HG03066 (cell line): ENCODE measurements around the gene ZNF536.
"Not testable (repeated sequence)": the region's sequence is repeated elsewhere in the genome, so short reads cannot be mapped to it uniquely, and the experiment has no call there.

Experiments
- ATAC-seq: cut with Tn5 transposase; IDR thresholded peaks from one replicate; pipeline ENCODE4 v1.9.1; 2021; ENCODE audit warnings: low read depth; ENCODE audit not compliant: unreplicated experiment

Gene ZNF536

DNA sequence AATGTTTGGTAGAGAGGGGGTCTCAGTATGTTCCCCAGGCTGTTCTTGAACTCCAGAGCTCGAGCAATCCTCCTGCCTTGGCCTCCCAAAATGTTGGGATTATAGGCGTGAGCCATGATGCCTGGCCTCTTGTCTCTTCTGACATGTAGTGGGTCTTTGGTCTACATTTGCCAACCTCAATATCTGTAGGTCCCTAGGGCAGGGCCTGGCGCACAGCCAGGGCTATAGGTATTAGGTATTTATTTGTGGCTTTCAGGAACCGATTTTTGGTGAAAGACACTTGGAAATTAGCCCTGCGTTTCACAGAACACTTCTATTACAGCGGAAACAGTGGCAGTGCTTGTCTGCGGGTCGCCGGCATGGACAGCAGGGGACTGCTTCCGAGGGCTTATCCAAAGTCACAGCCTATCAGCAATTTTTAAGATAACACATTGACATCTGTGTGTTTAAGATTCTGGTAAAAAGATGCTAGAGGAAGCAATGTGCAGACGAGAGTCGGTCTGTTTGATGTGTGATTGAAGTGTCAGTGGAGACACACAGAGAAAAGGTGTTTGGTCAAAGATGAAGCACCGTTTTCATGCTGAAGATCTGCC is 14.5 kb downstream of the ZNF536 start:
- ATAC-seq, result no peak

DNA sequence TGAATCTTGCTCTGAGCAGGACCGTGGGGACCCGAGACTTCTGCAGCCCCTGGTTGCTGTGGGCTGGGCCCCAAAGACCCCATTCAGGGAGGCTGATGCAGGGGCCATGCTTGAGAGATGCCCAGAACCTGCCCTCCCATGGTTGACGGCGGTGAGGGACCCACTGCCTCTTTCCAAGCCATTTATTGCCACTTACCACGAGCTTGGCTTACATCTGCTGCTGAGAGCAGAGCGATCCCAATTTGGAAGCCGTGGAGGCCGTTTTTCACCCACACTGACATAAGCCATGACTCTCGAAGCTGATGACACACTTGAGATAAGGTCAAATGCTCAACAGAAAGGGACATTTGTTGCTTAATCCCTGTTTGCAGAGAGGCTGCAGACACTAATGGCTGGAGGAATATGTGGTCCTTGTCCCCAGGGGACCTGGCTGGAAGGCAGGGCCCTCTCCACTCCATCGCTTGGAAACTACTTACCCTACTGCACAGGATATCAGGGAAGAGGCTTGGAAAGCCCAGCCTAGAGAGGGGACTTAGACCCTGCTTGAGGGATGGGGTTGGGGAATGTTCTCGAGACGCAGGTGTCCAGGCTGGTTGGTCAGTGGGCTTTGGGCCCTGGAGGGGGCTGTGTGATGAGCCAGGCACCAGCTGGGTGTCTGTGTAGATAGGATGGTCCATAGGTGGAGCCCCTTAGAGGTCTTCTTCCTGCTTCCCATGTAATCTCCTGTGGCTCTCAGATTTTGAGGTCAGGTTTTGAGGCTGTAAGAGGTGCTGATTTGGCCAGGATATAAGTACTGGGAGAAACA is 15.3 kb downstream of the ZNF536 start:
- ATAC-seq, result no peak

DNA sequence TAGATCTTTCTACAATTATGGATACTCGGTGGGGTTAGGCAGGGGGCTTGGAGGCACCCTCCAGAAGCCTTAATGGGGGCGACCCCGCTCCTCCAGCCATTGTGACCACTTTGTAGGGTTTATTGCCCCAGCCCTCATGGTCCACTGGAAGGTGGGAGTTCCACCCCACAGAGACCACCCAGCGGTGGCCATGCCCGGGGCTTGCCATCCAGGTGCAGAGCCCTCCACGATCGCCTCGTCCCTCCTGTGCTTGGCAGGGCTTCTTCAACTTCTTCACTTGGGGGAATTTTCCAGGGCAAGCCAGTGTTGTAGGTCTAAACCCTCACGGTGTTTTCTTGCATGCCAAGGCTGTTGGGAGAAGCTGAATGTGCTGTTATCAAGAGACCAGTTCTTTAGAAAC is 16.1 kb downstream of the ZNF536 start:
- ATAC-seq, result no peak

DNA sequence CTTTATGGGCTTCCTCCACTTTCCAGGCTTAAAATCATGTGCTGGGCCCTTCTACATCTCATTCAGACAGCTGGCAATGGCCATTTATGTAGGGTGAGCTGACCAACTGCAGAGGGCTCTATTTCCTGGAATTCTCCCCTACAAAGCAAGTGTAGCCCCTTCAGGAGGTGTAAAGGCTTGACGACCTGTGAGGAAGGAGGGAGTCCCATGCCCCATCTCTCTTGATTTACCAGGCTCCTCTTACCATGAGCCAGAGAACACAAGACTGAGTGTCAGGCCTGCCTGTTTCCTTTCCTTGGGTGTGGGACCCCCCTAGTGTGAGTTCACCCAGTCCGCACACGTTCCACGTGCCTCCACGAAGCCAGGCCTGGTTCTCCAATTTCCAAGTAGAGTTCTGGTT is 16.6 kb downstream of the ZNF536 start:
- no peak for ATAC-seq

DNA sequence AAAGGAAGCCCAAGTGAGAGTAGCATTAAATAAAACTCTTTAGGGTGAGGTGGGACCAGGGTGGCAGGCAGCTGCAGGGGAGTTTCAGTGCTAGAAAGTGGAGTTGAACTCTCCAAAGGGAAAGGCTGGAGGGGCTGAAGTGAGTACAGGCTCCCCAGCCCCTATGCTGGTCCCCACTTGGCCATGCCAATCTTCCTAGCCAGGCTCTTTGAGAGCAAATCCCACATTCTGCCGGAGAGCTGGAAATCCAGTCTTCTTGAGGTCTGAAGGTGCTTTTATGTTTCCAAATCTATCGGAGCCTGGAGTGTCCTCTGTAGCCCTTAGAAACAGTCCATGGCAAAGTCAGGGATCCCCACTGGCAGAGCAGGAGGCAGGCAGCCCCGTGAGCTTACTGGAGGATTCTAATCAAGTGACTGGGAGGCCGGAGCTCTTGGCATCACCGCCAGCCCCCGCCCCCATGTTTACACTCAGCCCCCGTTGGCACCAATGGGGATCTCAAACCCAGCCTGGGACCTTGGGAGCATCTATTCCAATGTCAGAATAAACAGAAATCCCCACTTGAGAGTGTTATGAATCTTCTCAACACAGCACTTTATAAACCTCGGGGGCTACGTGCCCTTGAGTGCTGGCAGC is 18.3 kb downstream of the ZNF536 start:
- ATAC-seq, result no peak

DNA sequence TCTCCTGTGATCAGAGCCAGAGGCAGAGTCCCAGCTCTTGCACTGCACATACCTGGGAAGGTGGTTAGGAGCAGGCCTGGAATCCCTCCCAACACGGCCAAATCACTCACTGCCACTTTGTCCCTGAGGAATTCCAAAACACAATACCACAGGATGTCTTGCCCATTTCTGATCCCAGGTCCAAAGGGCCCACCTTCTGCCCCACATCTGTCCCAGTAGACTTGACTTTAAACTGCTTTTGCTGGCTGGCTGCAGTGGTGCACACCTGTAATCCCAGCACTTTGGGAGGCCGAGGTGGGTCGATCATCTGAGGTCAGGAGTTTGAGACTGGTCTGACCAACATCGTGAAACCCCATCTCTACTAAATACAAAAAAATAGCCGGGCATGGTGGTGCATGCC is 18.9 kb downstream of the ZNF536 start:
- ATAC-seq, result no peak

DNA sequence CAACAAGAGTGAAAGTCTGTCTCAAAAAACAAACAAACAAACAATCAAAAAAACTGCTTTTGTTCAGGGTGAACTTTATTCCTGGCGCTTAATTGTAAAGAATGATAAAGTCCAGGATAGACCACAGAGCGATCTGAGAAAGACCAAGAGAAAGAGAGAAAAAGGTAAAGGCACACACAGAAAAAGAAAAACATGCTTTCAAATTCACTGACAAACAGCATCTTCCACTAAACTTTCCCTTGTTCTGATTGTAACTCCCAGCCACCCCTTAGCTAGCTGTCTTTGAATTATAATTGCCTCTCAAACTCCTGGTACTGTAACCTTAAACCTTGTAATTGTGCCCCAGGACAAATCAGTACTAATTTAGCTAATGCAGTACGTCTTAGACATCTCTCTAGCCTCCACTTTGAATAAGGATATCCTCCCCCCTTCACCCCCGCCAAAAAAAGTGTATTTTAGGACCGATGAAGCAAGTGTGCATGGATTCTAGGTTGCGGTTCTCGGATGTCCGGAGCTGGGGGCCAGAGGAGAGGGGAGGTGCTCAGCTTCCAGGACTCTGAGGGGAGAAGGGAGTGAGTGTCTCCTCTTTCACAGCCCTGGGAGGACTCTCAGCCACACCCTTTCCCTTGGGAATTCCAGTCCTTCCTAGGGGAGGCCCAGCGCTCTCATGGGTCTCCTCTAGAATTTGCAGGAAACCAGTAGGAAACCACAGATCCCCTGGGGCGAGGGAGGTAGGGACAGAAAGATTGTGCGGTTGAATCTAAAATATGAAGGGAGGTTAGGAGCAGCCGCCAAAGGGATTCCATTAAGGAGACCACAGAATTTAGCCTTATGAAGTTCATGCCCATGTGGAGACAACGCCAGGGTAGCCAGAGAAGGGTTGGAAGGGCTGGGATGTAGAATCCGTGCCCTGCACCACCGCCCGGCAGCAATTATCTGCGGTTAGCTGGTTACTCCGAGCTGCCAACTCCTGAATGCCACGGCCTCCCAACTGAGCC is 19.7 kb downstream of the ZNF536 start:
- ATAC-seq, result no peak

DNA sequence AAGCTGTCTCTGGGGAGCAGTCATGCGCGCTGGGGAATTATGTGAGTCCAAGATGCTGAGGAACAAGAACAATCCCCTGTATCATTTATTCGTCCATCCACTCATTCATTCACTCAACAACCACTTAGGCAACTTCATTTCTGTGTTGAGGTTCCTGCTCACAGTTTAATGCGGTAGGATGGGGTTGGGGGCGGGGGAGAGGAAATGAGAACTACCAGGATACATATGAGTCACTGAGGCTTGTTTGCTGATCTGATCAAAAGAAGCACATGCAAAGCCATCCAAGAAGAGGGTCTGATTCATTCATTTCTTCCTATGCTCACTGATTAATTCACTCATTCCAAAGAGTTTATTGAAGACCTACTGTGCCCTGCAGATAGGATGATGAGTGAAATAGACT is 20.9 kb downstream of the ZNF536 start:
- ATAC-seq, result no peak

DNA sequence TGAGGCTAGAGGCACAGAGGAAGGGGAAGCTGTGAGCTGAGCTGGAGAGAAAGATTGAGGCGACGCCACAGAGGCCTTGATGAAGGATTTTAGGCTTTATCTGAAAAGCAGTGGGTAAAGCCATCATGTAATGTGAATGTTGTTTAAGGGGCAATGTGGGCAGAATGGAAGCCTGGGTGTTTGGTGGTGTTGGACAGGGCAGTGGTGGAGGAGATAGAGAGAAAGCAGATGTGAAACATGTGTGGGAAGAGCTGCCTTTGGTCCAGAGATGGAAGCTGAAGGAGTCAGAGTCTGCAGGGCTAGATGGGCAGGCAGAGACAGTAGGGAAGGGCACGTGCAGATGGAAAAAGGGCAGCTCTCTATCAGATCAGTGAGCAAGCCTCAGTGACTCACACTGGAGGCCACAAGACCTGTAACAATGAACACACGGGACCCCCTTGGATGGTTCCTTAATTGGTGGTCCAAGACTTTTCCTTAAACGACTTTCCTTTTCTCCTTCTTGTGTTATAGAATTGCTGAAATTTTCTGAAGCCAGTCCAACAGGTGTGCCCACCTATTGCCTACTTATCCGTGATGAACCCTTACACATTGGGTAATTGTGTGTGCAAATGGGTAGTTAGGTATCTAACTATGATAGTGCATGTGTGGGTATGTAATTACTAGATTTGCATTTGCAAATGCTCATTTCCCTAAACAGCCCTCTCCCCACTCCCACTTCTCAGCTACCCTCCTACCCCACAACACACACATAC is 21.7 kb downstream of the ZNF536 start:
- no peak for ATAC-seq

DNA sequence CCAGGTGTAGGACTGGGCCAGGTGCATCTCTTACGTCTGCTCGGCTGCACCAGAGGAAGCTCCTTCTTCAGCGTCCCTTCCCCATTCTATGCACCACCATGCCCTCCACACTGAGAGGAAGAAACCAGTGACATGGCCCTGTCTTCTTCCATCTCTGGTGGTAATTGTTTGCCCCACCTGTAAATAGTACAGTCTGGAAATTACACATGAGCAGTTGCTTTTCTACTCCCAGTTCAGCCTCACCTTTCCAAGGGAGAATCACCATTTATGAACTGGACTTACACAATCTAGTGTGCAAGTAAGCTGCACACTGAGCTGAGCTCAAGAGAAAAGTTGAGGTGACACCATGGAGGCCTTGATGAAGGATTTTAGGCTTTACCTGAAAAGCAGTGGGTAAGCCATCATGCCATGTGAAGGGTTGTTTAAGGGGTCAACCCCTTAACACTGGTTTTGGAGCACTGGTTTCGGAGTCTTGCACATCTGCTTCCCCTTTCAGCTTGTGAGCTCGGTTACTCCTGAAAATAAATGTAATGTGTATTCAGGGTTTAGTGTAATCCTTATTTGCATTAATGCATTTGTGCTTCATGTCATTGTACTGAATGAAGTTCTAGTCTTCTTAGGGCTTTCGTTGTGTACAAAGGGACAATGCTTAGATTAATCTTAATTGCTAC is 22.4 kb downstream of the ZNF536 start:
- ATAC-seq, result no peak

DNA sequence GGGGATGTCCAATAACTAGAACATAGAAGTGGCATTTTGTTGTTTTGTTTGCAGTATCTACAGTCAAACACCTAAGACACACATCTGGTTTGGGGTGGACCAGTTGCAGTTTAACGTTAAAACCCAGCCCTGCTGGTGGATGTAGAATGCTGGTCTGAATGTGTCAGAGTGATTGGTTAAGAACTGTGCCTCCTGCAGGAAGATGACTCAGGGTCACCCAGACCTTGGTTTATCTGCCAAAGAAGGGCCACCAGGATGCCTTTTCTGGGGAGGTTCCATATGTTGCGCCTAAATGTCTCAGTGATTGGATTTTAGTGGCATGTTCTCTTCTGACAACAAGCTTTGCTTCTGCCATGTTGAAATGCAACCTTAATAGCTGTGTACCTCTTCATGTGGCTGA is 23.1 kb downstream of the ZNF536 start:
- no peak for ATAC-seq

DNA sequence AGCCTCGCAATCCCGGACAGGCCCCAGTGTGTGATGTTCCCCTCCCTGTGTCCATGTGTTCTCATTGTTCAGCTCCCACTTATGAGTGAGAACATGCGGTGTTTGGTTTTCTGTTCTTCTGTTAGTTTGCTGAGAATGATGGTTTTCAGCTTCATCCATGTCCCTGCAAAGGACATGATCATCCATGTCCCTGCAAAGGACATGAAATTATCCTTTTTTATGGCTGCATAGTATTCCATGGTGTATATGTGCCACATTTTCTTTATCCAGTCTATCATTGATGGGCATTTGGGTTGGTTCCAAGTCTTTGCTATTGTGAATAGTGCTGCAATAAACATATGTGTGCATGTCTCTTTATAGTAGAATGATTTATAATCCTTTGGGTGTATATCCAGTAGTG is 26.4 kb downstream of the ZNF536 start:
- ATAC-seq, result not testable (repeated sequence)

DNA sequence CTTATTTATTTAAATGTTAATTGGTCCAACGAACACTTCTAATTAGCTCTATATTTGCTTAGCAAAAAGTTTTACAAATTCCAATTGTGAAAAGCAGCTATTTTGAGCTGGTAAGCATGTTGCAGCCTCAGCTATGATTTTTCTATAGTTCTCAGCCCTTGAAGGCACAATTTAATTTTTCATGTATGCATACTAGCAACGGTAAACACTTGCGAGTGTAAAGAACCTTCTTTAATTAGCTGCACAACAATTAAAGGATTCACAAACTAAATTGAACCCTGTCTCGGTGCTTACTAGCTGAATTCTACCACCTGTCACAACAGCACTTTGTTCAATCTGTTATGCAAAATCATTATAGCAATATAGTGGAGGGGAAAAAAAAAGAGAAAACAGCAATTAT is 29.8 kb downstream of the ZNF536 start:
- no peak for ATAC-seq

DNA sequence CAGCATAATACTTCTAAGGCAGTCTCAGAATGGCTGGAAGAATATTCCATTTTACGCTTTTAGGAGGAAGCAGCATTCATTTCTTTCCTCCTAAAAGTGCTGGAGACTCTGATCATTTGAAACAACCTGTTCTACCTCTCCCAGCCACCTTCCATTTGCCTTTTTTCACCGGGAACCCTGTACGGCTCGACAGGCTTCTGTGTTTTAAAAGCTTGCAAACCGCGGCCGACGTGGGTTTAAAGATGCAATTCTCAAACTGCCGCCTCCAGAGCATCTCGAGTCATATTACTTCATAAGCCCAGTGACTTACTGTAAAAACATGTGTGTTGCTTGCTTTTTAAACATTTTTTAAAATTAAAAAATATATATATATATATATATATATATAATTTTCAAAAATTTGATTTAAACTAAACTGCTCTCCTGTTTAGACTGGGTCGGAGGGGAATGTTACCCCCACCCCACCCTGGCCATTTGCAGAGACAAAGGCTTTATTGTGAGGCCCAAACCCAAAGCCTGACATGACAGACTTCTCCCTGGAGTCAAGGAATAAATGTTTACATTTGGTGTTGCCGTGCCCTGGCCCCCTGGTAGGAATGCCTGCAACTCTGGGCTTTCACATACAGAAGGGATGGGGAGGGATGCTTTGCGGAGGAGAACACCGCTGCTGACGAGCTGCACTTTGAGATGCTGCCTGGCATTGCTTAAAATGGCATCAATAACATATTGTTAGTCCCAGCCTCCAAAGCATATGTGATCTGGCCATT is 30.4 kb downstream of the ZNF536 start:
- no peak for ATAC-seq

DNA sequence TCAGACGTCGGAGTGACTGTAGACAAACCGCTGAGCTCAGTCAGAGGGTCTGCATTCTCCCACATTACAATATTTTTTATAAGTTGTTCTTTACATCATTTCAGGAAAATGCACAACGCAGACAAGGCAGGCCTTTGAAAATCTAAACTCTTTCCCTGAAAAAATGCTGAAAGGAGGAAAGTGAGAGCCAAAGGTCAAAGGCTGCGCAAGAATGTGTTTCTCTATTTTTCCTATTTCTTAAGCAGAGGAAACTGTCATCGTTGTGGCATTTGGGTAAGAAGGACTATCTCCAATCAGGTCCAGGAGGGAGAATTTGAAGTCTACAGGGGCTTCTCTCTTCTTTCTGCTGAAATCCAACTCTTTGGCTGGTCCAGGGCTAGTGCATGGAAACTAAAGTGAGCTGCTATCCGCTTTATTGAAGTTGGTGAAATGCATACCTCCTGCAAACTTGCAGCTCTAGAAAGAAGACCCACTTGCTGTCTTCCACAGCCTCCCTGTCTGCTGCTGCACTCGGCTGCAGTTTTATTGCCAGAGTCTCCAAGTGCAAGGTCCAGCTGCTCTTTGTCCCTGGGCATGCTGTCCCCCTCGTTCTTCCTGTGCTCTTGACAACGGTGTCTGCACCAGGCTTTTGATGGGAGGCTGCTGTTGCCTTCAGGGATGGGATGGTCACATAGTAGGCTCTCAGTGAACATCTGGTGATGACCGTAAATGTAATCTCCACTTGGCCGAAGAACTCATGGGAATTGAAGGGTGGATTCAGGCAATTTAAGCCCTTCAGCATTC is 31.2 kb downstream of the ZNF536 start:
- ATAC-seq, result no peak

DNA sequence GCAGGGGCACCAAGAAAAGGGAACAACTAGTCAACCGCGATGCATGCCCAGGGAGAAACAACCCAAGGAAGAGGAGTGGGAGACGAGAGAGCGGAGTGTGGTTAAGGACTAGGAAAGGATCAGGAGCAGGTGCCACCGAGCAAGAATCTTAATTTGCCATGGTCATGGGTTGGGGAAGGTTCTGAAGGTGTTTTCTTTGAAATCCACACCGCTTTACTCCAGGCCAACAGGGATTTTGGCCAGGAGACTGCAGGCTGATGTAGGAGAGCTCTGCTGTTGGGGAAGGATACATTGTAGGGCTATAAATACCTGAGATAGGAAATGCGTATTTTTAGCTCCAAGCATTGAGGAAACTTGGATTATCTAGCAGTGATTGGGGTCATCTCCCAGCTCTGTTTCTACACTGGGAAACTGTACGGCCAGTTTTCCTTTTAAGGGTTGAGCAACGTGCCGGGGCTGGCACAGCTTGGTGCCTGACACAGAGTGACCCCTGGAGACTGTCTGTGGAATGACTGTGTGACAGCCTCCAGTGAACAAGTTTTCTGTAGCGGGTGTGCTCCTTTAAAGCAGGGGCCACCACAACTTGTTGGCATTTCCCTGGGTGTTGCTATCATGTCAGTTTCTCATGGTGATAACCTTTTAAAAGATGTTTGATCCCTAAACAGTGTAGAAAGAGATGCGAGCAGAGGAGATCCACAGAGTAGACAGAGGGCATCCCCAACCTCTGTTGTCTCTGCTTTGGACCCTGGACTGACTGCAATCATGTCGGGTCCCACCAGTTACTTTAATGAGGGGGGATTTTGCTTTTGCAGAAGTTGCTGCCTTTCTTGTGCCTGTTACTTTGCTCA is 34.3 kb downstream of the ZNF536 start:
- ATAC-seq, result no peak

DNA sequence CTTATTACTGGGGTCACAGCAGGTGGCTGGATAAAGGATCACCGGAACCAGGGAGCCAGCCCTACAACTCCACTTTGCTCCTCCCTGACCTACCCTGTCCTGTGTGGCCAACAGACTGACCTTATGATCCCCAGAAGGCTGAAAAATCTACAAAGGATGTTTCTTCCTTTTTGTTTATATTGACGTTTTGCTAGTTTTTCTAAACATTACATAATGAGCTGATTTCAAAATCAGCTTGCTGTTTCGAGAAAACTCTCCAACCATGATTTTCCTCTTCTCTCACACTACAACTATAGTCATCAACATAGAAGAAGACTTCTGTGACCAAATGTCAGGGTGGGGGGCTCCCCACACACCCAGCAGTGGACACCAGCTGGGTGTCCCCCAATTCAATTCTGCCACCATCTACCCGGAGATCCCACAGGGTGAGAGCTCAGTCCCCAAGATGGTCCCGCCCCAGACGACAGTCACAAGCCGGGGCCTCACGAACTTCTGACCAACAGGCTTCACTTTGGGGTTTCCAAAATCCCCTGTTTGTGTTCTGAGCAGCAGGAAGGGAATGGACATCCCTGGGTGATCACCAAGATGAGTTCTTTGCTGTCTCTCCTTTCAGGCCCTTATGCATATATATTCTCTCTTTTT is 35.0 kb downstream of the ZNF536 start:
- no peak for ATAC-seq
